AG04449 (cell line): ENCODE measurements around the gene OSBPL3.

Source experiments
- CTCF ChIA-PET: fragments of 350-600 bp; formaldehyde crosslinking; extraction: SDS; loops from one replicate; lab custom pipeline; 2021; ENCODE audit warnings: antibody characterized with exemption; lab: Yijun Ruan, JAX
- POLR2A ChIA-PET: fragments of 400-600, 350-600 bp; formaldehyde crosslinking; extraction: SDS; loops from one replicate; lab custom pipeline; 2020; ENCODE audit warnings: antibody characterized with exemption, inconsistent platforms; lab: Yijun Ruan, JAX
- DNase-seq: peaks from one replicate; pipeline ENCODE4 v3.0.0-alpha.2; 2010; ENCODE audit warnings: low read depth, low spot score
- H3K4me3 ChIP-seq: 2 replicates; pipeline ENCODE4 v1.5.1; 2011; ENCODE audit warnings: low read depth, mild to moderate bottlenecking, control low read depth, low read length
- TF ChIP-seq, protein P1 (sequence below): IDR thresholded peaks from one replicate; pipeline ENCODE4 v1.5.1; 2011; ENCODE audit warnings: mild to moderate bottlenecking, moderate library complexity, low read length, control low read depth, inconsistent platforms; ENCODE audit not compliant: insufficient read depth; ENCODE audit errors: missing control alignments

The OSBPL3 gene

DNA sequence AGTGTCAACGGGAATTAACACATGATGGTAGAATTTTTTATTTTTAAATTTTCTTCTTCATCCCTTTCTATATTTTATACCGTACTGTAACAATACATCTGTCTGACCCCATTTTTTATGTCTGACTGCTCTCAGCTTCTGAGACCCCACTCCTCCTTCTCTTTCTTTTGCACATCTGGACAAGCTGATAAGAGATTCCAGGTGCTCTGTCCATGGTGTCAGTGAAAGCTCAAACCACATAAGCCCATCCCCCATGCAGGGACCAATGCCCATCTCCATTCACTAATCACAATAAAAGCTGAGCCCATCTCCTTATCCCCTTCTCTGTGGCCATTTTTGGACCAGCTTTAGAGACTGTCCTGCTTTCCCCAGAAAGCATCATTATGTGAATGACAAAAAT, 231.5 kb downstream of the OSBPL3 start:
- CTCF ChIA-PET, result interaction anchor here (1.4 to 1.5 kb wide), 2 partner anchors 345 to 350 kb away, joined by 3 to 4 read pairs; no protein-coding TSS in a partner anchor
- TF ChIP-seq, protein P1, sequence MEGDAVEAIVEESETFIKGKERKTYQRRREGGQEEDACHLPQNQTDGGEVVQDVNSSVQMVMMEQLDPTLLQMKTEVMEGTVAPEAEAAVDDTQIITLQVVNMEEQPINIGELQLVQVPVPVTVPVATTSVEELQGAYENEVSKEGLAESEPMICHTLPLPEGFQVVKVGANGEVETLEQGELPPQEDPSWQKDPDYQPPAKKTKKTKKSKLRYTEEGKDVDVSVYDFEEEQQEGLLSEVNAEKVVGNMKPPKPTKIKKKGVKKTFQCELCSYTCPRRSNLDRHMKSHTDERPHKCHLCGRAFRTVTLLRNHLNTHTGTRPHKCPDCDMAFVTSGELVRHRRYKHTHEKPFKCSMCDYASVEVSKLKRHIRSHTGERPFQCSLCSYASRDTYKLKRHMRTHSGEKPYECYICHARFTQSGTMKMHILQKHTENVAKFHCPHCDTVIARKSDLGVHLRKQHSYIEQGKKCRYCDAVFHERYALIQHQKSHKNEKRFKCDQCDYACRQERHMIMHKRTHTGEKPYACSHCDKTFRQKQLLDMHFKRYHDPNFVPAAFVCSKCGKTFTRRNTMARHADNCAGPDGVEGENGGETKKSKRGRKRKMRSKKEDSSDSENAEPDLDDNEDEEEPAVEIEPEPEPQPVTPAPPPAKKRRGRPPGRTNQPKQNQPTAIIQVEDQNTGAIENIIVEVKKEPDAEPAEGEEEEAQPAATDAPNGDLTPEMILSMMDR, result no peak
- no peak for DNase-seq
- H3K4me3 ChIP-seq, result no peak overlapping the region
- POLR2A ChIA-PET, result interaction anchor here (0.6 kb wide), 1 partner anchor 455 kb away, joined by 3 read pairs; no protein-coding TSS in a partner anchor
